Gastroesophageal sphincter (tissue), 4 donors: ENCODE data around the gene ACSL4. TPM values are rescaled to one million over a fixed set of nuclear protein-coding genes. Genes with fewer than 3 reads are reported as not detected.

ENCODE experiments used
- ATAC-seq: fragments of 150-250 bp; one replicate; pipeline ENCODE4 v1.9.1; 2016; ENCODE audit warnings: mild to moderate bottlenecking, moderate library complexity
- H3K27ac ChIP-seq, 4 donors: fragments of 200-600 bp; sonication (generic) in 3 of 4; 1 replicate in 3 of 4; 2 replicates in 1 of 4; pipeline ENCODE4 v1.5.1; 2016 to 2019
- H3K27me3 ChIP-seq: fragments of 200-600 bp; sonication (generic); one replicate; pipeline ENCODE4 v1.5.1; 2019
- H3K36me3 ChIP-seq, 2 donors: fragments of 200-600 bp; sonication (generic); one replicate each; pipeline ENCODE4 v1.5.1; 2019; ENCODE audit warnings: control low read depth in 1 of 2
- H3K4me1 ChIP-seq, 3 donors: fragments of 200-600 bp; sonication (generic); 1 replicate in 2 of 3; 2 replicates in 1 of 3; pipeline ENCODE4 v1.5.1; 2016 to 2019; ENCODE audit warnings: control low read depth in 2 of 3
- H3K4me3 ChIP-seq, 2 donors: fragments of 200-600 bp; sonication (generic); one replicate each; pipeline ENCODE4 v1.5.1; 2019; ENCODE audit warnings: mild to moderate bottlenecking in 1 of 2, moderate library complexity in 1 of 2
- H3K9me3 ChIP-seq, 3 donors: fragments of 200-600 bp; sonication (generic); one replicate each; pipeline ENCODE4 v1.5.1; 2017 to 2019; ENCODE audit warnings: control low read depth in 2 of 3
- CTCF ChIP-seq, 4 experiments: fragments of 200-600 bp in 2 of 4; fragments of 450-650 bp in 2 of 4; sonication (generic) in 1 of 4; IDR thresholded peaks; one replicate each; pipeline ENCODE4 v1.5.1; 2017 to 2019; ENCODE audit warnings: antibody characterized with exemption in 4 of 4, mild to moderate bottlenecking in 2 of 4, moderate library complexity in 2 of 4
- EP300 ChIP-seq: sonication (generic); formaldehyde crosslinking; IDR thresholded peaks from one replicate; pipeline ENCODE4 v1.6.1; 2017; ENCODE audit warnings: antibody characterized with exemption, mild to moderate bottlenecking
- POLR2A ChIP-seq, 2 donors: fragments of 450-650 bp; IDR thresholded peaks; one replicate each; pipeline ENCODE4 v1.6.1; 2017; ENCODE audit warnings: antibody characterized with exemption in 2 of 2, mild to moderate bottlenecking in 2 of 2, moderate library complexity in 1 of 2
- POLR2AphosphoS5 ChIP-seq: sonication (generic); formaldehyde crosslinking; IDR thresholded peaks from one replicate; pipeline ENCODE4 v1.6.1; 2017; ENCODE audit warnings: antibody characterized with exemption
- WGBS, 2 donors: methylation state at CpG; one replicate each; pipeline ENCODE4 v1.1.5; 2018; ENCODE audit warnings: low coverage in 1 of 2; 5-methylcytosine and 5-hydroxymethylcytosine counted together
- total RNA-seq, 4 donors: library from RNA; depleted of rRNA; stranded (reverse); fragments of >200 nt; gene quantifications; one replicate each; pipeline ENCODE4 v1.1.0, GENCODE V29; 2016

The ACSL4 gene
- total RNA-seq, 4 donors from 2014 or later, result 43.0 to 96.5 (median 53.1) TPM

- no peak overlapping the region for H3K4me3 ChIP-seq
- WGBS, 2 donors, result 28 to 60% methylated on average over 2 to 3 of the region's 5 CpGs
- TF ChIP-seq POLR2AphosphoS5 (no peak), POLR2A (IDR thresholded peaks at IDR 0.05) (no peak), EP300 (no peak), CTCF (IDR thresholded peaks at IDR 0.05) (no peak)
- peaks cover 0 to 18% (median 0%) of the 10 kb centered on the region in 3 donors for H3K4me1 ChIP-seq
- ATAC-seq, result no peak
- H3K9me3 ChIP-seq, result no peaks in the 10 kb centered on the region
- no peaks in the 10 kb centered on the region for H3K36me3 ChIP-seq
- H3K27ac ChIP-seq, result no peak overlapping the region
- H3K27me3 ChIP-seq, result no peaks in the 10 kb centered on the region
These were observed 25.7 kb downstream of the ACSL4 start for GRCh38 chrX:109707319-109707718.

GRCh38 chrX:109704563-109704962 lies 28.5 kb downstream of the ACSL4 start:
- Histone ChIP-seq H3K36me3 (no peaks in the 10 kb centered on the region), H3K4me3 (no peak overlapping the region), H3K27me3 (no peaks in the 10 kb centered on the region), H3K4me1 (peaks cover 0 to 18% (median 0%) of the 10 kb centered on the region in 3 donors), H3K9me3 (no peaks in the 10 kb centered on the region), H3K27ac (no peak overlapping the region)
- no peak for TF ChIP-seq CTCF (IDR thresholded peaks at IDR 0.05)
- TF ChIP-seq POLR2A (IDR thresholded peaks at IDR 0.05), result no peak
- TF ChIP-seq POLR2AphosphoS5, result no peak
- TF ChIP-seq EP300, result no peak
- no peak for ATAC-seq

- WGBS, 2 donors, result 60 to 88% methylated on average over 1 to 2 of the region's 2 CpGs
- TF ChIP-seq CTCF (IDR thresholded peaks at IDR 0.05) (no peak), POLR2AphosphoS5 (no peak), POLR2A (IDR thresholded peaks at IDR 0.05) (no peak)
- Histone ChIP-seq H3K36me3 (no peaks in the 10 kb centered on the region), H3K4me1 (no peaks in the 10 kb centered on the region), H3K27me3 (no peaks in the 10 kb centered on the region), H3K4me3 (no peak overlapping the region), H3K9me3 (no peaks in the 10 kb centered on the region), H3K27ac (no peak overlapping the region)
- no peak for ATAC-seq
These were observed 35.2 kb downstream of the ACSL4 start for GRCh38 chrX:109697855-109698254.

- Histone ChIP-seq H3K9me3 (no peaks in the 10 kb centered on the region), H3K4me1 (no peaks in the 10 kb centered on the region), H3K4me3 (no peak overlapping the region), H3K36me3 (no peaks in the 10 kb centered on the region), H3K27me3 (no peaks in the 10 kb centered on the region), H3K27ac (no peak overlapping the region)
- WGBS, 2 donors, result 78 to 80% methylated on average over 4 of the region's 4 CpGs
- no peak for ATAC-seq
- TF ChIP-seq CTCF (IDR thresholded peaks at IDR 0.05) (no peak), POLR2AphosphoS5 (no peak), POLR2A (IDR thresholded peaks at IDR 0.05) (no peak), EP300 (no peak)
These were observed 36.8 kb downstream of the ACSL4 start for GRCh38 chrX:109696146-109696740.

- no peaks in the 10 kb centered on the region for H3K36me3 ChIP-seq
- TF ChIP-seq POLR2AphosphoS5 (no peak), CTCF (IDR thresholded peaks at IDR 0.05) (no peak), POLR2A (IDR thresholded peaks at IDR 0.05) (no peak)
- H3K4me1 ChIP-seq, result no peaks in the 10 kb centered on the region
- no peak overlapping the region for H3K27ac ChIP-seq
- no peaks in the 10 kb centered on the region for H3K9me3 ChIP-seq
- no peak for ATAC-seq
- no peak overlapping the region for H3K4me3 ChIP-seq
- WGBS, 2 donors, result 57 to 94% methylated on average over 1 to 3 of the region's 3 CpGs
- no peaks in the 10 kb centered on the region for H3K27me3 ChIP-seq
These were observed 37.4 kb downstream of the ACSL4 start for GRCh38 chrX:109695637-109696036.
